GM21717 (cell line): ENCODE data around the gene IFITM10.

Experiments used
- ATAC-seq: cut with Tn5 transposase; IDR thresholded peaks from one replicate; pipeline ENCODE4 v1.9.1; 2021; ENCODE audit warnings: mild to moderate bottlenecking, moderate library complexity; ENCODE audit not compliant: unreplicated experiment

Gene IFITM10

DNA sequence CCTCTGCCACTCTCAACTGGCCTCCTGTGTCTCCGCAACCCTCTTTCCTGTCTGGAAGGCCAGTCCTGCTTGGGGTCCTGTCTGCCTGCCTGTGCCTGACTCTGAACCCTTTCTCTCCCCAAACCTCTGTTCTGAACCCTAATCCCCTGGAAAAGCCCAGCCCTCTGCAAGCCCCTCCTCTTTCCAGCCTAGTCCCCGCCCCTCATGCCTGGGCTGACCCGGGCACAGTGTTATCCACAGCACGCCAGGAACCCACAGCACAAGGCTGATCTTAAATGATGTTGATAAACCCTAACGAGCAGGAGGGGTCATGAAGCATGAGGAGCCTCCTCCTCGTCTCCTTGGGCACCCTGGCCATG, at the start of gene IFITM10:
Gene IFITM10, minus strand, starts transcription at position 115 of the 359 bp plus-strand sequence. CDS start 153 bp downstream, outside the sequence.
- no peak for ATAC-seq

DNA sequence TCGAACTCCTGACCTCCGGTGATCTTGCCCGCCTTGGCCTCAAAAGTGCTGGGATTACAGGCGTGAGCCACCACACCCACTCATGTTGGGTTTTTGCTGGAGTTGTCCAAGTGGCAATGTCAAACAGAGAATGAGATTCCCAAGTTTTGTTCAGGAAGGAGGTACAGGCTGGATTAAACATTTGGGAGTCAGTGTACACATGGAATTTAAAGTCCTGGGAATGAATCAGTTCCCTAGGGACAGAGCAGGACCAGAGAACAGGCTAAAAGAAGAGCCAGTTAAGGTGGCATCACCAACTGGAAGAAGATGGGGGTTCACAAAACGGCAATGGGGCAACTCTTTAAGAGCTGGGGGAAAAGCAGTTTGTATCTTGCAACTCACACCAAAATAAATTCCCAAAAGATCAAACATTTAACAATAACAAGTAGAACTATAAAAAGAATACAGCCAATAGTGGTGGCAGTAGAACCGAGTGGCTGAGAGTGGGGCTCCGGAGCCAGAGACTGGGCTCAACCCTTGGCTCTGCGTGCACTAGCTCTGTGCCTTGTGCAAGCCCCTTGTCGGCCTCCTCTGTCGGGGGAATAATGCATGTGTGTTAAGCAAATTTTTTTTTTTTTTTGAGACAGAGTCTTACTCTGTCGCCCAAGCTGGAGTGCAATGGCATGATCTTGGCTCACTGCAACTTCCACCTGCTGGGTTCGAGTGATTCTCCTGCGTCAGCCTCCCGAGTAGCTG, 47.2 kb upstream of the IFITM10 start:
- no peak for ATAC-seq

DNA sequence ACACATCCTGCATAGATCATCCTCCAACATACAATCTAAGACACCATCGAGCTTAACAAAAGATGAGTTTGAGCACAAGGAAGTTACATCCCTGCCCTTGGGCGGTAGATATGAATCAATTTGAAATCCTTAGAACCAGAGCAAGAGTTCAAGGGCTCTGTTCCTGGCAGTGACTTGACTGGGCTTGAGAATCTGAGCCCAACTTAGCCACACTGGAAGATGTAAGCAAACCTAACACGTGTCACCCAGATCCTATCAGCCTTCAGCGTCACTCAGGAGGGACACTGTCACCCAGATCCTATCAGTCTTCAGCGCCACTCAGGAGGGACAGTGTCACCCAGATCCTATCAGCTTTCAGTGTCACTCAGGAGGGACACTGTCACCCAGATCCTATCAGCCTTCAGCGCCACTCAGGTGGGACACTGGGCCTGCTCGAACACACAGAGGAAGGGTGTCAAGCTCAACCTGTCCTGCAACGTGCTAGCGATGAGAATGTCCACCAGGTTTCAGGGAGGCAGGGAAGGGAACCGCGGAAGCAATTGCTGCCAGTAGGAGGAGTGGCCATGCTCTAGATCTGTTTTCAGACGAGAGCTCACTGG, 46.1 kb upstream of the IFITM10 start:
- no peak for ATAC-seq

DNA sequence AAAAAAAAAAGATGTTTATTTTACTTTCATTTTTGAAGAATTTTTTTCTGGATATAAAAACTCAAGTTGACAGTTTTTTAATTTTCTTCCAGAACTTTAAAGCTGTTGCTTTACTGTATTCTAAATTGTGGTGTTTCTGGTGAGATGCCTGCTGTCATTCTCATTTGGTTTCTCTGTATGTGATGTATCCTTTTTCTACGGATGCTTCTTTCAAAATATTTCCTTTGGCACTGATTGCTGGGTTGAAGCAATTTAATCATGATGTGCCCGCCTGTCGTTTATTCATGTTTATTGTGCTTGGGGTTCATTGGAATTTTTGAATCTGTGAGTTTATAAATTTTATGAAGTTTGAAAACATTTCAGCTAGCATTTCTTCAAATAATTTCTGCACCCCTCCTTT, 42.7 kb upstream of the IFITM10 start:
- no peak for ATAC-seq

DNA sequence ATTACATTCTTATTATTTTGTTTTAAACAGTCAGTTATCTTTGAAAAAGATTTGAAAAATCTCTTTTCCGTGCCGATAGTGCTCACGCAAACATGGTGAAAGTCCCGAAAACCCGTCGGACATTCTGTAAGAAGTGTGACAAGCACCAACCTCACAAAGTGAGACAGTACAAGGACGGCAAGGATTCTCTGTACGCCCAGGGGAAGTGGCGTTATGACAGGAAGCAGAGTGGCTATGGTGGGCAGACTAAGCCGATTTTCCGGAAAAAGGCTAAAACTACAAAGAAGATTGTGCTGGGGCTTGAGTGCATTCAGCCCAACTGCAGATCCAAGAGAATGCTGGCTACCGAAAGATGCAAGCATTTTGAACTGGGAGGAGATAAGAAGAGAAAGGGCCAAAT, 42.1 kb upstream of the IFITM10 start:
- ATAC-seq: no peak

DNA sequence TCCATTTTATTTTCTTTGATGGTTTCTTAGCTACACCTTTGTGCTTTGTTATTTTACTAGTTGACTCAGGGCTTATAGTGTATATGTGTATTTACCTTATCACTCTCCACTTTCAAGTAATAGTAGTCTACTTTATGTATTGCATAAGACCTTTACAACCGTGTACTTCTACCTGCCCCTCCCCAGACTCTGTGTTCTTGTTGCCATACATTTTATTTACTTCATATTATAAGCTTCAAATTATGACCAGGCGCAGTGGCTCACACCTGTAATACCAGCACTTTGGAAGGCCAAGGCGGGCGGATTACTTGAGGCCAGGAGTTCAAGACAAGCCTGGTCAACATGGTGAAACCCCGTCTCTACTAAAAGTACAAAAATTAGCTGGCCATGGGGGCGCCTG, 41.5 kb upstream of the IFITM10 start:
- ATAC-seq: no peak

DNA sequence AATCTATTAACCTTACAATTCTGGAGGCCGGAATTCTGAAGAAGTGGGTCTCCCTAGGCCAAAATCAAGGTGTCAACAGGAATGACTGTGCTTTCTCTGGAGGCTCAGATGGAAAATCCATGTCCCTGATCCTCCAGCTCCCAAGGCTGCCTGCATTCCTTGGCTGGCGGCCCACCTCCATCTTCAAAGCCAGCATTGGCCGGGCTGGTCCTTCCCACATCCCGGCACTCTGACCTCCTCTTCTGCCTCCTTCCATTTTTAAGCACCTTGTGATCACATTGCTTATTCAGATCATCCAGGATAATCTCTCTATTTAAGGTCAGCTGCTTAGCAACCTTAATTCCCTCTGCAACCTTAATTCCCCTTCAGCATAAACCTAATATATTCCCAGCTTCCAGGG, 36.1 kb upstream of the IFITM10 start:
- ATAC-seq: no peak

DNA sequence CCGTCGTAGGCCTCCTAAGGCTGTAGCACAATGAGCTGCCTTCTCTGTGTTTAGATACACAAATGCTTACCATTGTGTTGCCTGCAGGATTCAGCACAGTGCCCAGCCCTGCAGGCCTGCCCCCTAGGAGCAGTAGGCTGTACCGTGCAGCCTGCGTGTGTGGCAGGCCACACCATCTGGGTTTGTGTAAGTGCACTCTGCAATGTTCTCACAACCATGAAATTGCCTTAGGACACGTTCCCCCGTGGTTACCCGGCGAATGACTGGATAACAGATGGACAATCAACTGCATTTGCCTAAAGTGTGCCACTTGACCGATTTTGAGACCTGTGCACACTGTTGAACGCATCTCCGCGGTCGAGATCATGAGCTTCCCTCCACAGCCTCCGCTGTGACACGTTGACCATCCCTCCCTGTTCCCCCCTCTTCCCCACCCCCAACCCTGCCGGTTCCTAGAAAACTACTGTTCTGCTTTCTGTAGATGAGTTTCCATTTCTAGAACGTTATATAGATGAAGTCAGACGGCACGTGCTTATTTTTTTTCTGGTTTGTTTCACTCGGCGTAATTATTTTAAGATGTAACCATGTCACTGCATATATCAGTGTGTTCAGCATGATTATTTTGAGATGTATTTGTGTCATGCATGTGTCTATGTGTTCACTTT, 35.5 kb upstream of the IFITM10 start:
- ATAC-seq: no peak

DNA sequence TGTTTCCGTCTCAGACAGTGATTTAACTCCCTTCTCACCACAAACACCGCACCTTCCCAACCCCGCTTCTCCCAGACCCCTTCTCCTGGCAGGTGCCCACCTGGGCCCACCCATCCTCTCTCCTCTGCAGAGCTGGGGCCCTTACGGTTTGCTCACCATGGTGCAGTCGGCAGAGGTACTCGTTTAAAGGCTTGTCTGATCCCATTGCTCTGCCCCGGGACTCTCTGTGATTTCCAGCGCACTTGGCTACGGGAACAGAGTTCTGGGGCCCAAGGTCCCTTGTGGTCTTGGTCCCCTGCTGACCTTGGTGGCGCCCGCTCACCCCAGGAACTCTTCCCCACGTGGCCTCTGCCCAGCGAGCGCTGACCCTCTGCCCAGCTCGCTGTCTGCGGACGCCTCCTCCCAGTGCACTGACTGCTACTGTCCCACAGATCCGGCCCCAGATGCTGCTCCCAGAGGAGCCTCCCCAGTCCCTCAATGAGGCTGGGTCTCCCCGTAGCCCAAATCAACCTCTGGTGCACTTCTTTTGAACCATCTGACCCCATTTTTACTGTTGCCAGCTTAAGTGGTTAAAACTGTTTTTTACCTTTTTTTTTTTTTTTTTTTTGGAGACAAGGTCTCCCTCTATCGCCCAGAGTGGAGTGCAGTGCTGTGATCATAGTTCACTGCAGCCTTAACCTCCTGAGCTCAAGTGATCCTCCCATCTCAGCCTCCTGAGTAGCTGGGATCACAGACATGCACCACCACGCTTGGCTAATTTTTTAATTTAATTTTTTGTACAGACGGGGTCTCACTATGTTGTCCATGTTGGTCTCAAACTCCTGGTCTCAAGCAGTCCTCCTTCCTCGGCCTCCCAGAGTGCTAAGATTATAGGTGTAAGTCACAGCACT, 34.6 kb upstream of the IFITM10 start:
- no peak for ATAC-seq

DNA sequence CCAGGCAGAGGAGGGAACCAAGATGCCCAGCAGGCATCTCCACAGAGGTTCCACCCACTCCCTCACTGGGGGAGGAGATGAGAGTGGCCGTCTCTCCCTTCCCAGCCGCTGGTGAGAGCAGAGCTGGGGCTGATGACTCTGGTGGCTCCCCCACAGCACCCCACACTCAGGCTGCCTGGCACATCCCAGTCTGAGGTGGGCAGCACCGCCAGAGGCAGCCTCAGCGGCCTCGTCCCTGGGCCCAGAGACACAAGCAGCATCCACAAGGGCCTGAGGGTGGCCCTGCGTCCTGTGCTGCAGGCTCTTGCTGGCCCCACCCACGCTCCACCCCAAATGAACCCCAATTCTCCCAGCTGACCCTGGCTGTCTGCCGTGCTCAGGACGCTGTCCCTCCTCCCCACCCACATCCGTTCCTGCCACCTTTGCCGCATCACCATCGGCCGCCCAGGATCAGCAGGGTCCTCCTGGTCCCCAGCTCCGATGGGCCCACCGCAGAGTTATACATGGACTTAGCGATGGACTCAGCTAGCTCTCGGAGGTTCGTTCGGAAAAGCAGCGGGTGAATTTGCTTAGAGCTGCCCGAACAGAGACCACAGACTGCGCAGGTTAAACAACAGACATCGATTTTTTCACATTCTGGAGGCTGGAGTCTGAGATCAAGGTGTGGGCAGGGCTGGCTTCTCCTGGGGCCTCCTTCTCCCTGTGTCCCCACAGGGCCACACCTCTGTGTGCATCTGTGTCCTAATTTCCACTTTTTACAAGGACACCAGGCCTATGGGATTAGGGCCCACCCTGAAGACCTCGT, 33.5 kb upstream of the IFITM10 start:
- no peak for ATAC-seq

DNA sequence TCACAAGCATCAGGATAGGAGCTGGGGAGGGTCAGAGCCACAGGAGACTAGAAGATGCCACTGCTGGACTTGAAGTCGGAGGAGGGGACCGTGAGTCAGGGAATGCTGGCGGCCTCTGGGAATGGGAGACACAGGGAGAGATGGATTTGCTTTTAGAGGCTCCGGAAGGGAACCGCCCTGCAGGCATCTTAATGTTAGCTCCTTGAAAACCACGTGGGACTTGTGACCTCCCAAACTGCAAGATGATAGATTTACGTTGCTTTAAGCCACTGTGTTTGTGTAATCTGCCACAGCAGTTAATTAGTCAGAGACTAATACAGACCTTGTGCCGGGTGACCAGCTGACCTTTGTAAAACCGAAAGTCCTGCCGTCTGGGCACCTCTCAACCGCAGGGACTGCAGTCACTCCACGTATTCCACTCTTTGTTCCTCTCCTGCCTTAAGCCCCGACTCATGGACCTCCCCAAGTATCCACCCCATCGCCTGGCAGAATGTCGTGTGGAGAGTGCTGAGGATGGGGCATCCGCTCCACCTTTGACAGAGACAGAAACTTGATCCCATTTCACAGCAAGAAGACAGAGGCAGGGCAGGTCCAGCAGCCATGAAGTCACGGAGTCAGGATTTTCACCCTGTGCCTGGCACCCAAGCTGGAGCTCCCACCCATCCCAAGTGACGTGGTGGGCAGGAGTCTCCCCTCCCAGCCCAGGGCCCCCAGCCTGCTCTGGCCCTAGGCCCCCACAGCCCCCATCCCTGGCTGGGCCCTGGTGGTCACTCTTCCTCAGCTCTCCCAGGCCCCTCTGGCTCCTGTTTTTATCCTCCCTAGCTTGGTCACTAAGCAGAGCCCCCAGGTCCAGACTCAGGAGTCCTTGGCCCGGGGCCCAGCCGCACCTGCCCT, 32.7 kb upstream of the IFITM10 start:
- ATAC-seq: no peak

DNA sequence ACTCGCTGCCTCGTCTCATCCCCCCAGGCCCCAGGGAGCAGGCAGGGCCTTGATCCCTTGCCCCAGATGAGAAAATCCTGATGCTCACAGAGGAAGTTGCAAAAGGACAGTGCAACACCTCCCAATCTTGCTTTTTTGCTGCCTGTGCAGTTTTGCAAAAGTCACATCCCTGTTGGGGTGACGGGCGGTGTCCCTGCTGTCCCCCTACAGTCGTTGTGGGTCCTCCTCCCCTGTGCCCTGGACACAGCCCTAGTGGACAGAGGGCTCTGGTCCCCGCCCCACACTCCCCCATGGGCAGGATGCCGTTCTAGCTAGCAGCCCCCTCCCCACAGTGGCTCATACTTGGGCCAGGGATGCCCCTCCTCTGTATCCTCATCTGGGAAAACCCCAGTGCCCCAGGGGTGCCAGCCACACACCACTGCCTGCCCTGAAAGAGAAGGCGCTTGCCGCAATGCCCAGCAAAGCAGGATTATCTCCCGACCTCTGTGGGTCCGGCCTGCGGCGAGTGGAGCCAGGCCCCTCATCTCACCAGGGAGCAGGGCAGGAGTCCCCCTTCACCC, 31.7 kb upstream of the IFITM10 start:
- no peak for ATAC-seq

DNA sequence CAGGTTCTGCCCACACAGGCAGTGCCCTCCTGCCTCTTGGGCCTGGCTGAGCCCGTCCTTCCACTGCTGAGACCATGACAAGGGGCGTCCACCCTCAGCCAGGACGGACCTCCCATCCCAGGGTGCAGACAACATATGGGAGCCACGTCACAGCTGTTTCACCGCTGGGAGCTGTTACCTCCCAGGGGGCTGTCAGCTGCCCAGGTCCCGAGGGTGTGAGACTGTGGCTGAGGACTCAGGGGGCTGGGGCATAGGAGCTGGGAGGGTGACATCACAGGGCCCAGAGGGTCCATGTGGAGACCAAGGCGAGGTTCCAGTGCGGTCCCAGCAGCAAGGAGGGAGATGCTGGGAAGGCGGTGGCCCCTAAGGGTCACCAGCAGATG, 31.2 kb upstream of the IFITM10 start:
- ATAC-seq: no peak

DNA sequence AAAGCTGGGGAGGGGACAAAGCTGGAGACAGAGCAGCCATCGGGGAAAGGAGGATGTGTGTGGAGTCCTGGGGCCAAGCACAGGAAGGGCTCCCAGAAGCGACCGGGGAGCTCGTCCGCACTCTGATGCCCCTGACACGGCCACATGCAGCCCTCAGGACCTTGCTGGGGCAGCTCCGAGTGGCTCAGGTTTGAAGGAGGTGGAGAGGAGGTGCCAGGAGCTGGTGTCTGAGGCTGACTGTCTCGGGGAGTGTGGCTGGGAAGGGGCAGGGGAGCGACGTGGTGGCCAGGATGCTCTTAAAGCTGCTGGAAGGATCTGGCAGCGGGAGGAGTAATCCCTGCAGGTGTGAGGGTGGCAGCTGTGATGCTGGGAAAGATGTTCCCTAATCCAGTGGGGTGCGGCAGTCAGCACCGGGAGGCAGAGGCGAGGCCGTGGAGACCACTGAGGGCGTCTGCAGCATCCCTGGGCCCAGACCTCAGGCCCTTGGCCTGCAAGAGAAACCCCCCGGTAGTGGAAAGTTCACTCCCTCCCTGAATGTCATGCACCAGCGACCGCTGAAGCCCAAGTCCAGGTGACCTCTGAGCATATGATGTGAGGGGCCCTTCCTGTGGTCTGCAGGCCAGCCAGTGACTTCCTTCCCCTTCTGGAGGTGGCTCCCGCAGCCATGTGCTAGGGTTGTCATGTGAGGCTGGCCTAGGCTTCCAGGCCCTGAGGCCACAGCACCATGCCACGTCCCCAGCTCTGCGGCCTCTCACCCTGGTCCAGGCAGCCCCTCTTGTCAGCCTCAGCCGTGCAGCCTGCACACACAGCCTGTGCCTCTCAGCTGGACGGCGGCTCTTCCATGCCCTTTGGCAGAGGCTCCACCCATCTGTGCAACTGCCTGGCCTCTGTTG, 30.6 kb upstream of the IFITM10 start:
- no peak for ATAC-seq

DNA sequence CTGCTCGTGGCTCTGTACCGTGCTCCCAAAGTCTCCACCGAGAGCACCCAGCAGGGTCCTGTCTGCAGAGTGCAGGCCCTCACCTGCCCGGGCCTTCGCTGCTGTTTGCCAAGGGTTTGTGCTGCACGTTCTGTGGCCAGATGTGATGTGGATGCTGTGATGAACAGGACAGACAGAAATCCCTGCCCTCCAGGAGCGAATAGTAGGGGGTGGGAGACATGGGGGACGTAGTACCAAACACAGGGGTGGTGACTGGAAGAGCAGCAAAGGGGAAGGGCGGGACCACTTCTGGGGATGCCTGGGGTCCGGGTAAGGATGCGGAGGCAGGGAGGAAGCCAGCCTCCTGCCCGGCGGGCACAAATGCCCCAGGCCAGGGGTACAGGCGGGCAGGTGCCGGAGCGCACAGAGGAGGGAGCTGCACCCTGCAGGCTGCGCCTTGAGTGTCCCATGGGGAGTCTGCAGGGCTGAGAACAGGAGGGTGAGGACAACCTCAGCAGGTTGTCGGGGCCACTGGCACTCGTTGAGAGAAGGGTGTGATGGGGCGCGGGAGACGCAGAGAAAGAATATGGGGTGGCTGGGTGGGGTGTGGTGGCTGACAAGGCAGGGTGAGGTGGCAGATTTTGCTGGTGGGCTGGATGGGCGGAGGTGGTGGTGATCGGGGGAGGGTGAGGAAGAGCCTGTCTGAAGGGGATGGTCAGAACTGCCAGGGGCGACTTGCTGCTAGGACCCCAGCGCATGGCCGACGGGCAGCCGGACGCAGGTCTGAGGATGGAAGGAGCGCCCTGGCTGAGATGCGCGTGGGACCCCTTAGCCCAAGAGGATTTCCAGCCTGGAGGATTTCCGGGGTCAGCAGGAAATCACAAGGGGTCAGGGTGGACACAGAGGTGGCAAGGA, 29.7 kb upstream of the IFITM10 start:
- ATAC-seq: no peak

DNA sequence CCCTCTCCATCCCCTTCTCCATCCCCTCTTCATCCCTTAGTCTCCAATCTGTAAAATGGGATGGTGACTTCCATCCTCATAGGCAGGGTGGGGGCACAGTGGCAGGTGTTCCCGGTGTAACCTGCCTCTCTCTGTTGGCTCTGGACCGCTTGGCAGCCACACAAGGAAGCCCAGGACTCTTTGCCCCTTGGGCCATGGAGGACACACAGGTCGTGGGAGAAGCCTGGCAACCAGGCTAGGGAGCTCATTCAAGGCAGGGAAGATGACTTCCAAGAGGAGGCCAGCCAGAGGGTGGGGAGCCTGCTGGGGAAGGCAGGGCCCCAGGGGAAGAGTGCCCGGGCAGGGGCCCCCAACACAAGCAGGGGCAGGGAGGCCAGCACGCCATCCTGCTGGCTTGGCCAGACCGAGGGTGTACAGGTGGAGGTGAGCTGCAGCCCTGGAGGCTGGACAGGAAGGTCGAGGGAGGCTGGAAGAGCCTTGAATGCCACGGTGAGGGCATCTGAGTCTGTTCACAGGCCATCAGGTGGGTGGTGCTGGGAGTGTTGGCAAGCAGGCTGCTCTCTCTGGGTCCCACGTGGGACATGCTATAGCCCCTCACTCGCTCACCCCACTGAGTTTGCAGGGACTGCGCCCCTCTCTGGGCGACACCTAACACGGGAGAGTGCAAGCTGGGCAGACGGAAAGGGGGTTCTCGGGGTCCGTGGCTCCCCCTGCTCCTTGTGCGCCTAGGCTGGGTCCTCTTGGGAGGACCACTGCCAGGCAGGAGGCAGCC, 28.8 kb upstream of the IFITM10 start:
- ATAC-seq: no peak
